MCF 10A (cell line): ENCODE measurements around the gene PRKCZ. TPM values are rescaled to one million over a fixed set of nuclear protein-coding genes. Genes with fewer than 3 reads are reported as not detected.
A peak's percentile ranks its signal among the peaks of the same experiment; 100 is the strongest.

ENCODE experiments used
- BruUV-seq: library from RNA; stranded (reverse); fragments of 400-500 nt; replicated peaks from 2 replicates; lab custom pipeline; 2021; lab: Mats Ljungman, UMichigan
- CTCF ChIA-PET: fragments of 300-600 bp; sonication (Branson Sonifier 250); formaldehyde crosslinking; extraction: SDS; loops from one replicate; lab custom pipeline; 2021; ENCODE audit warnings: antibody characterized with exemption, inconsistent platforms; lab: Yijun Ruan, JAX
- POLR2A ChIA-PET: fragments of 300-600, 350-650 bp; sonication (Branson Sonifier 250); formaldehyde crosslinking; extraction: SDS; loops from one replicate; lab custom pipeline; 2020; ENCODE audit warnings: antibody characterized with exemption, inconsistent platforms; lab: Yijun Ruan, JAX
- DNase-seq: peaks from one replicate; pipeline ENCODE4 v3.0.0-alpha.2; 2018; ENCODE audit not compliant: unreplicated experiment
- H3K27ac Mint-ChIP-seq: one replicate; pipeline ENCODE4 v1.8.0; 2022; ENCODE audit warnings: mild to moderate bottlenecking, low read depth, mixed read lengths; ENCODE audit not compliant: unreplicated experiment
- H3K27me3 Mint-ChIP-seq: one replicate; pipeline ENCODE4 v1.8.0; 2022; ENCODE audit warnings: mixed read lengths; ENCODE audit not compliant: insufficient read depth, unreplicated experiment
- H3K36me3 Mint-ChIP-seq: one replicate; pipeline ENCODE4 v1.8.0; 2022; ENCODE audit warnings: mild to moderate bottlenecking, moderate library complexity, mixed read lengths; ENCODE audit not compliant: insufficient read depth, unreplicated experiment
- H3K4me1 Mint-ChIP-seq: one replicate; pipeline ENCODE4 v1.8.0; 2022; ENCODE audit warnings: mixed read lengths; ENCODE audit not compliant: insufficient read depth, unreplicated experiment
- H3K4me3 Mint-ChIP-seq: one replicate; pipeline ENCODE4 v1.8.0; 2022; ENCODE audit warnings: mild to moderate bottlenecking, moderate library complexity, mixed read lengths; ENCODE audit not compliant: unreplicated experiment
- H3K9me3 Mint-ChIP-seq: one replicate; pipeline ENCODE4 v1.8.0; 2022; ENCODE audit warnings: mixed read lengths; ENCODE audit not compliant: unreplicated experiment
- CTCF ChIP-seq: fragments of 200-600 bp; IDR thresholded peaks from one replicate; pipeline ENCODE4 v1.8.0; 2022; ENCODE audit warnings: antibody characterized with exemption, mild to moderate bottlenecking; ENCODE audit not compliant: unreplicated experiment
- intact Hi-C: fragments of 100-400 bp; cut with micrococcal nuclease; formaldehyde crosslinking; loops from 2 replicates; pipeline ENCODE4 v1.14.1; 2022
- total RNA-seq: library from RNA; stranded (reverse); gene quantifications from 2 replicates; pipeline ENCODE4 v1.2.3, GENCODE V29; 2022

The PRKCZ gene
- total RNA-seq, 1 experiment from 2014 or later = 24.9 TPM

GRCh38 chr1:2202843-2203601, 152.8 kb downstream of the PRKCZ start:
- CTCF ChIA-PET = interaction anchor here (0.6 to 1.7 kb wide), 4 partner anchors 8 to 1222 kb away, joined by 3 to 8 read pairs (median 6); partner anchors contain the start of gene FAAP20
- intact Hi-C loops = no loop called here
- H3K4me1 Mint-ChIP-seq = peaks cover 27% of the 10 kb centered on the region
- no peak for DNase-seq
- no peaks in the 10 kb centered on the region for H3K27me3 Mint-ChIP-seq
- H3K9me3 Mint-ChIP-seq = no peaks in the 10 kb centered on the region
- peaks cover 6% of the 10 kb centered on the region for H3K36me3 Mint-ChIP-seq
- no TSS peak for BruUV-seq
- TF ChIP-seq CTCF = no peak
- POLR2A ChIA-PET = interaction anchor here (1.3 to 1.7 kb wide), 3 partner anchors 8 to 24 kb away, joined by 3 to 7 read pairs (median 7); partner anchors contain the start of gene FAAP20
- H3K27ac Mint-ChIP-seq = no peak overlapping the region
- no peak overlapping the region for H3K4me3 Mint-ChIP-seq

GRCh38 chr1:2203671-2204414, 153.6 kb downstream of the PRKCZ start:
- peaks cover 31% of the 10 kb centered on the region for H3K4me1 Mint-ChIP-seq
- CTCF ChIA-PET = interaction anchor here (0.6 to 1.7 kb wide), 4 partner anchors 9 to 1221 kb away, joined by 3 to 8 read pairs (median 6); partner anchors contain the start of gene FAAP20
- H3K36me3 Mint-ChIP-seq = peaks cover 6% of the 10 kb centered on the region
- no peak for TF ChIP-seq CTCF
- H3K27me3 Mint-ChIP-seq = no peaks in the 10 kb centered on the region
- POLR2A ChIA-PET = interaction anchor here (1.3 to 1.7 kb wide), 3 partner anchors 9 to 23 kb away, joined by 3 to 7 read pairs (median 7); partner anchors contain the start of gene FAAP20
- DNase-seq = no peak
- intact Hi-C loops = no loop called here
- H3K4me3 Mint-ChIP-seq = no peak overlapping the region
- BruUV-seq = no TSS peak
- no peaks in the 10 kb centered on the region for H3K9me3 Mint-ChIP-seq
- peak overlapping the region; percentile 39 for H3K27ac Mint-ChIP-seq

- CTCF ChIA-PET = interaction anchor here (1.1 kb wide), 1 partner anchor 9 kb away, joined by 6 read pairs; the partner anchor contains the start of gene FAAP20
- Mint-ChIP-seq H3K9me3 (no peaks in the 10 kb centered on the region), H3K27ac (peak overlapping the region; percentile 39), H3K27me3 (no peaks in the 10 kb centered on the region), H3K4me3 (peak overlapping the region; percentile 53), H3K36me3 (peaks cover 6% of the 10 kb centered on the region), H3K4me1 (peaks cover 30% of the 10 kb centered on the region)
- DNase-seq = no peak
- POLR2A ChIA-PET = interaction anchor here (1.1 to 1.3 kb wide), 2 partner anchors 23 to 29 kb away, joined by 3 read pairs; no protein-coding TSS in a partner anchor
- no TSS peak for BruUV-seq
- intact Hi-C loops = no loop called here
- no peak for TF ChIP-seq CTCF
These were observed 154.4 kb downstream of the PRKCZ start for GRCh38 chr1:2204415-2205190.
